Measurements from ENCODE around the gene KRTAP10-4. TPM values are rescaled to one million over a fixed set of nuclear protein-coding genes. Genes with fewer than 3 reads are reported as not detected.

KRTAP10-4 gene
- polyA plus RNA-seq, 1 of the 3 experiments (the other 2 are of a cell fraction), result not detected

DNA sequence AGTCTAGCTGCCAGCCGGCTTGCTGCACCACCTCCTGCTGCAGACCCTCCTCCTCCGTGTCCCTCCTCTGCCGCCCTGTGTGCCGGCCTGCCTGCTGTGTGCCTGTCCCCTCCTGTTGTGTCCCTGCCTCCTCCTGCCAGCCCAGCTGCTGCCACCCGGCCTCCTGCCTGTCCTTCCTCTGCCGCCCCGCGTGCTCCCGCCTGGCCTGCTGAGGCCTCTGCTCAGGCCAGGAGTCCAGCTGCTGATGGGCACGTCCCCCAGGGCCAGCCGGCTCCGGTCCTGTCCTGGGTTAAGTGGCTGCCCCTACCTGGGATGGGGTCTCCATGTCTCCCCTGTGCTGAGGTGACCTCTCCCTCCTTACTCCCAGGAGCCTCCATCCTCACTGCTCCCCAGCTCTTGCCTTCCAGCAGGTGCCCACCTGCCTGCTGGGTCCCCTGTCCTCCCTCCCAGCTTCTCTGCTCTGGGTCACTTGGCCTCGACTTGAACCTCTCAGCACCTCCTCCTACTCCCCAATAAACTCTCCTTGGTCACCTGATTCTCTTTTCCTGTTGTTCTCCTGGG is 39.2 kb downstream of the KRTAP10-4 start:
- no peaks in the 10 kb centered on the region for H3K4me1 ChIP-seq (ENCODE audit: control insufficient read depth in 1 of 2, insufficient read depth in 2 of 2, low read depth in 1 of 2, low read length in 1 of 2)
- H3K27me3 ChIP-seq (ENCODE audit: insufficient read depth), result peaks cover 49% of the 10 kb centered on the region
- H4K20me1 ChIP-seq (ENCODE audit: insufficient read depth), result no peaks in the 10 kb centered on the region
- TF ChIP-seq GABPA (IDR thresholded peaks at IDR 0.05; ENCODE audit: low read depth) (no peak), EZH2phosphoT487 (IDR thresholded peaks at IDR 0.05; ENCODE audit: borderline replicate concordance, low read depth) (no peak), MXI1 (IDR thresholded peaks at IDR 0.05; ENCODE audit: low read depth, low read length) (no peak)
- no peak overlapping the region for H3K4me3 ChIP-seq (ENCODE audit: low read depth in 2 of 2, low read length in 1 of 2)
- no peaks in the 10 kb centered on the region for H3F3A ChIP-seq (replicated peaks; ENCODE audit: insufficient read depth)
- WGBS (ENCODE audit: low lambda C conversion rate), result 9% methylated on average over 11 of the region's 13 CpGs
- POLR2A ChIA-PET, result no interaction called here
- no peaks in the 10 kb centered on the region for H3K79me2 ChIP-seq (ENCODE audit: insufficient read depth)
- no peak overlapping the region for H3K9ac ChIP-seq
- no peaks in the 10 kb centered on the region for H3K36me3 ChIP-seq (replicated peaks in 1 of 2; ENCODE audit: control insufficient read depth in 1 of 2, insufficient read depth in 2 of 2, low read length in 1 of 2)
- no peak overlapping the region for H3K4me2 ChIP-seq
- no peaks in the 10 kb centered on the region for H3K9me3 ChIP-seq
- H3K9me2 ChIP-seq, result no peaks in the 10 kb centered on the region
- DNase-seq, result no peak
- no peak overlapping the region for H3K27ac ChIP-seq (ENCODE audit: low read depth in 2 of 2, low read length in 1 of 2)
- no peak overlapping the region for H2AFZ ChIP-seq (ENCODE audit: low read depth)
- CTCF ChIA-PET, result interaction anchor here (1.0 kb wide), 1 partner anchor 8 kb away, joined by 3 read pairs; no protein-coding TSS in a partner anchor

DNA sequence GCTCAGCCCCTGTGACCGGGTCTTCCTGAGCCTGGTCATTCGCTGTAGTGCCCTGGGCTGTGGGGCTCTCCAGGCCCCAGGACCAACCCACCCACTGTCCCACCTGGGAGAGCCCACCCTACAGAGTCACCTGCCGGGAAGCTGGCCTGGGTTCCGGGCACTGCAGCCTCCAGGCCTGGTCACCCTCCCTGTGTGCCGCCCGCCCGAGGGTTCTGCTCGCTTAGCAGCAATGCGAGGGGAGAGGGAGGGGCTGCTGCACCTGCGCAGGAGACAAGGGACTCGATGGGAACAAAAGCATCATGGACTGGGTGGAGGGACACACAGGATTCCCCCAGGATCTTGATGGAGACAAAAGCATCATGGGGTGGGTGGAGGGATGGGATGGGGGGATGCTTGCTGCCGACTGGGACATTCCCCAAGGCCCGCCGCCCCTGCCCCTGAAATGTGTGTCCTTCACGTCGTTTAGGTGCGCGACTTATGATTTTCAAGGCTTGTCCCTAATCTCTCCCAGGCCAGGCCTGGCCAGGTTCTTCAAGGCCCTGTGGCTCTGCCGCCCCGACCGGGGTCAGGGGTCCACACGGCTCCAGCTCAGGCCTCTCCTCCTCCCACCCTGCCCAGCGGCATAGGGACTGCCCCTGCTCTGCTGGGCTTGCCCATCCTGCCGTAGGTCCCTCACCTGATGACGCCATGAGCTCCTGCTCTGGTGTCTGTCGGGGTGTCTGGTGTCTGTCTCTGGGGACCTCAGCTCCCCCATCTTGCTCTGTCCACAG is 40.0 kb downstream of the KRTAP10-4 start:
- Histone ChIP-seq H3K9ac (no peak overlapping the region), H3K27me3 (ENCODE audit: insufficient read depth) (peaks cover 49% of the 10 kb centered on the region), H4K20me1 (ENCODE audit: insufficient read depth) (no peaks in the 10 kb centered on the region), H3K79me2 (ENCODE audit: insufficient read depth) (no peaks in the 10 kb centered on the region), H3K9me2 (no peaks in the 10 kb centered on the region), H3K27ac (ENCODE audit: low read depth in 2 of 2, low read length in 1 of 2) (no peak overlapping the region), H3F3A (replicated peaks; ENCODE audit: insufficient read depth) (no peaks in the 10 kb centered on the region), H3K4me2 (no peak overlapping the region), H3K9me3 (no peaks in the 10 kb centered on the region), H3K4me1 (ENCODE audit: control insufficient read depth in 1 of 2, insufficient read depth in 2 of 2, low read depth in 1 of 2, low read length in 1 of 2) (no peaks in the 10 kb centered on the region), H3K36me3 (replicated peaks in 1 of 2; ENCODE audit: control insufficient read depth in 1 of 2, insufficient read depth in 2 of 2, low read length in 1 of 2) (no peaks in the 10 kb centered on the region), H3K4me3 (ENCODE audit: low read depth in 2 of 2, low read length in 1 of 2) (no peak overlapping the region), H2AFZ (ENCODE audit: low read depth) (no peak overlapping the region)
- TF ChIP-seq SIN3A (IDR thresholded peaks at IDR 0.05; ENCODE audit: borderline replicate concordance, low read depth, low read length) (no peak), RFX5 (IDR thresholded peaks at IDR 0.05; ENCODE audit: low read length) (no peak), REST (IDR thresholded peaks at IDR 0.05; ENCODE audit: low read depth, low read length) (no peak), TAF1 (IDR thresholded peaks at IDR 0.05; ENCODE audit: borderline replicate concordance, low read depth, low read length) (no peak), RCOR1 (IDR thresholded peaks at IDR 0.05; ENCODE audit: low read length) (no peak), EZH2phosphoT487 (IDR thresholded peaks at IDR 0.05; ENCODE audit: borderline replicate concordance, low read depth) (no peak), JUND (IDR thresholded peaks at IDR 0.05) (no peak), FOXM1 (IDR thresholded peaks at IDR 0.05; ENCODE audit: low read depth) (no peak)
- TF ChIP-seq, protein P1, sequence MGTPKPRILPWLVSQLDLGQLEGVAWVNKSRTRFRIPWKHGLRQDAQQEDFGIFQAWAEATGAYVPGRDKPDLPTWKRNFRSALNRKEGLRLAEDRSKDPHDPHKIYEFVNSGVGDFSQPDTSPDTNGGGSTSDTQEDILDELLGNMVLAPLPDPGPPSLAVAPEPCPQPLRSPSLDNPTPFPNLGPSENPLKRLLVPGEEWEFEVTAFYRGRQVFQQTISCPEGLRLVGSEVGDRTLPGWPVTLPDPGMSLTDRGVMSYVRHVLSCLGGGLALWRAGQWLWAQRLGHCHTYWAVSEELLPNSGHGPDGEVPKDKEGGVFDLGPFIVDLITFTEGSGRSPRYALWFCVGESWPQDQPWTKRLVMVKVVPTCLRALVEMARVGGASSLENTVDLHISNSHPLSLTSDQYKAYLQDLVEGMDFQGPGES (IDR thresholded peaks at IDR 0.05; ENCODE audit: low read depth, low read length), result no peak
- TF ChIP-seq, protein P2, sequence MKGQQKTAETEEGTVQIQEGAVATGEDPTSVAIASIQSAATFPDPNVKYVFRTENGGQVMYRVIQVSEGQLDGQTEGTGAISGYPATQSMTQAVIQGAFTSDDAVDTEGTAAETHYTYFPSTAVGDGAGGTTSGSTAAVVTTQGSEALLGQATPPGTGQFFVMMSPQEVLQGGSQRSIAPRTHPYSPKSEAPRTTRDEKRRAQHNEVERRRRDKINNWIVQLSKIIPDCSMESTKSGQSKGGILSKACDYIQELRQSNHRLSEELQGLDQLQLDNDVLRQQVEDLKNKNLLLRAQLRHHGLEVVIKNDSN (IDR thresholded peaks at IDR 0.05; ENCODE audit: borderline replicate concordance, low read depth), result no peak
- ChIA-PET POLR2A (no interaction called here), CTCF (no interaction called here)
- 37% methylated on average over 14 of the region's 26 CpGs for WGBS (ENCODE audit: low lambda C conversion rate)
- DNase-seq, result no peak
